Upper lobe of left lung (tissue), 6 donors: ENCODE results near the gene ATG4A. TPM values are rescaled to one million over a fixed set of nuclear protein-coding genes. Genes with fewer than 3 reads are reported as not detected.

ENCODE experiments used
- ATAC-seq, 2 donors: fragments of 200-7000 bp; cut with Tn5 transposase; one replicate each; pipeline ENCODE4 v1.9.1; 2022; ENCODE audit warnings: mild to moderate bottlenecking in 2 of 2, moderate library complexity in 2 of 2; ENCODE audit not compliant: low FRiP score in 2 of 2
- DNase-seq, 2 donors: peaks; one replicate each; pipeline ENCODE4 v3.0.0-alpha.2; 2019 to 2020
- H3K27ac ChIP-seq, 4 donors: fragments of 200-600 bp; sonication (generic); one replicate each; pipeline ENCODE4 v1.5.1; 2016 to 2019
- H3K27me3 ChIP-seq, 4 donors: fragments of 200-600 bp; sonication (generic); one replicate each; pipeline ENCODE4 v1.5.1; 2017 to 2019
- H3K36me3 ChIP-seq, 4 donors: fragments of 200-600 bp; sonication (generic); one replicate each; pipeline ENCODE4 v1.5.1; 2016 to 2019
- H3K4me1 ChIP-seq, 4 donors: fragments of 200-600 bp; sonication (generic); one replicate each; pipeline ENCODE4 v1.5.1; 2018 to 2019
- H3K4me3 ChIP-seq, 4 donors: fragments of 200-600 bp; sonication (generic); one replicate each; pipeline ENCODE4 v1.5.1; 2017 to 2019; ENCODE audit warnings: mild to moderate bottlenecking in 2 of 4, moderate library complexity in 1 of 4
- H3K9me3 ChIP-seq, 4 donors: fragments of 200-600 bp; sonication (generic); one replicate each; pipeline ENCODE4 v1.5.1; 2018 to 2019
- CTCF ChIP-seq, 6 experiments: fragments of 450-650 bp in 4 of 6; fragments of 200-600 bp in 2 of 6; sonication (generic) in 2 of 6; IDR thresholded peaks; one replicate each; pipeline ENCODE4 v1.5.1; 2016 to 2019; ENCODE audit warnings: antibody characterized with exemption in 6 of 6
- EP300 ChIP-seq, 4 donors: sonication (generic); formaldehyde crosslinking; IDR thresholded peaks; one replicate each; pipeline ENCODE4 v1.5.1; 2017; ENCODE audit warnings: antibody characterized with exemption in 4 of 4, control low read depth in 2 of 4
- POLR2A ChIP-seq, 4 donors: fragments of 450-650 bp; IDR thresholded peaks; one replicate each; pipeline ENCODE4 v1.5.1; 2016 to 2017; ENCODE audit warnings: antibody characterized with exemption in 4 of 4, mild to moderate bottlenecking in 2 of 4
- POLR2AphosphoS5 ChIP-seq, 2 donors: sonication (generic); formaldehyde crosslinking; IDR thresholded peaks; one replicate each; pipeline ENCODE4 v1.5.1; 2017; ENCODE audit warnings: antibody characterized with exemption in 2 of 2
- WGBS, 2 donors: methylation state at CpG; one replicate each; pipeline ENCODE4 v1.1.5; 2017 to 2018; 5-methylcytosine and 5-hydroxymethylcytosine counted together
- total RNA-seq, 6 donors: library from RNA; depleted of rRNA in 4 of 6; stranded (reverse); fragments of >200 nt in 4 of 6; gene quantifications; one replicate each; pipeline versions ENCODE4 v1.1.0 to v1.2.1, GENCODE V29; 2016 to 2021
- donor health status: DM: no; HTN: no; CAD: no; lungs with moderate emphysema.
- donor health status: DM: no; HTN: yes; CAD: no; lungs with severe emphysema.

ATG4A gene
- total RNA-seq, 6 donors from 2014 or later: 9.4 to 21.0 (median 12.9) TPM

- ATAC-seq (no peak), DNase-seq (no peak)
- Histone ChIP-seq H3K9me3 (no peaks in the 10 kb centered on the region), H3K4me3 (no peak overlapping the region), H3K27me3 (no peaks in the 10 kb centered on the region), H3K36me3 (no peaks in the 10 kb centered on the region), H3K27ac (no peak overlapping the region), H3K4me1 (no peaks in the 10 kb centered on the region)
- no peak for TF ChIP-seq CTCF (IDR thresholded peaks at IDR 0.05)
- no peak for TF ChIP-seq POLR2AphosphoS5 (IDR thresholded peaks at IDR 0.05)
- TF ChIP-seq EP300 (IDR thresholded peaks at IDR 0.05): no peak
- TF ChIP-seq POLR2A (IDR thresholded peaks at IDR 0.05): no peak
Observed at GRCh38 chrX:108055546-108055945, 36.0 kb upstream of the ATG4A start.

GRCh38 chrX:108059801-108060200 lies 31.8 kb upstream of the ATG4A start:
- no peak for ATAC-seq
- Histone ChIP-seq H3K36me3 (no peaks in the 10 kb centered on the region), H3K9me3 (no peaks in the 10 kb centered on the region), H3K27me3 (no peaks in the 10 kb centered on the region), H3K4me3 (no peak overlapping the region), H3K27ac (no peak overlapping the region), H3K4me1 (no peaks in the 10 kb centered on the region)
- no peak for DNase-seq
- TF ChIP-seq POLR2A (IDR thresholded peaks at IDR 0.05) (no peak), CTCF (IDR thresholded peaks at IDR 0.05) (no peak), EP300 (IDR thresholded peaks at IDR 0.05) (no peak), POLR2AphosphoS5 (IDR thresholded peaks at IDR 0.05) (no peak)
- 63 to 82% methylated on average over 1 of the region's 1 CpG for WGBS, 2 donors

GRCh38 chrX:108064001-108064400 lies 27.6 kb upstream of the ATG4A start:
- Histone ChIP-seq H3K9me3 (no peaks in the 10 kb centered on the region), H3K4me1 (no peaks in the 10 kb centered on the region), H3K4me3 (no peak overlapping the region), H3K36me3 (no peaks in the 10 kb centered on the region), H3K27me3 (no peaks in the 10 kb centered on the region), H3K27ac (no peak overlapping the region)
- DNase-seq (no peak), ATAC-seq (no peak)
- no peak for TF ChIP-seq POLR2AphosphoS5 (IDR thresholded peaks at IDR 0.05)
- TF ChIP-seq POLR2A (IDR thresholded peaks at IDR 0.05): no peak
- no peak for TF ChIP-seq CTCF (IDR thresholded peaks at IDR 0.05)
- TF ChIP-seq EP300 (IDR thresholded peaks at IDR 0.05): no peak
- 88 to 100% methylated on average over 1 of the region's 1 CpG for WGBS, 2 donors

GRCh38 chrX:108064613-108065012 lies 27.0 kb upstream of the ATG4A start:
- Histone ChIP-seq H3K27me3 (no peaks in the 10 kb centered on the region), H3K9me3 (no peaks in the 10 kb centered on the region), H3K4me3 (no peak overlapping the region), H3K4me1 (no peaks in the 10 kb centered on the region), H3K36me3 (no peaks in the 10 kb centered on the region), H3K27ac (no peak overlapping the region)
- TF ChIP-seq CTCF (IDR thresholded peaks at IDR 0.05): no peak
- TF ChIP-seq EP300 (IDR thresholded peaks at IDR 0.05): no peak
- no peak for TF ChIP-seq POLR2AphosphoS5 (IDR thresholded peaks at IDR 0.05)
- WGBS, 2 donors: 71% methylated on average over 1 to 2 of the region's 2 CpGs
- DNase-seq (no peak), ATAC-seq (no peak)

GRCh38 chrX:108068121-108068520 lies 23.5 kb upstream of the ATG4A start:
- H3K36me3 ChIP-seq: no peaks in the 10 kb centered on the region
- ATAC-seq (no peak), DNase-seq (no peak)
- no peaks in the 10 kb centered on the region for H3K9me3 ChIP-seq
- no peak overlapping the region for H3K4me3 ChIP-seq
- 42 to 50% methylated on average over 1 of the region's 1 CpG for WGBS, 2 donors
- no peaks in the 10 kb centered on the region for H3K4me1 ChIP-seq
- no peak for TF ChIP-seq POLR2AphosphoS5 (IDR thresholded peaks at IDR 0.05)
- TF ChIP-seq POLR2A (IDR thresholded peaks at IDR 0.05): no peak
- TF ChIP-seq EP300 (IDR thresholded peaks at IDR 0.05): no peak
- TF ChIP-seq CTCF (IDR thresholded peaks at IDR 0.05): no peak
- H3K27ac ChIP-seq: no peak overlapping the region
- no peaks in the 10 kb centered on the region for H3K27me3 ChIP-seq
